Adrenal gland (tissue), 12 donors: Measurements from ENCODE around the gene CREB5. TPM values are rescaled to one million over a fixed set of nuclear protein-coding genes. Genes with fewer than 3 reads are reported as not detected.

Source experiments
- DNase-seq, 7 donors: peaks; one replicate each; pipeline ENCODE4 v3.0.0-alpha.2; 2019 to 2020
- H3K27ac ChIP-seq, 5 donors: fragments of 200-600 bp; sonication (generic) in 4 of 5; 1 replicate in 3 of 5; 2 replicates in 2 of 5; pipeline versions ENCODE4 v1.5.1 to v1.8.0; 2016 to 2020; ENCODE audit warnings: mild to moderate bottlenecking in 1 of 5
- H3K27me3 ChIP-seq: fragments of 200-600 bp; 2 replicates; pipeline ENCODE4 v1.8.0; 2021
- H3K36me3 ChIP-seq, 2 donors: fragments of 200-600 bp; replicated peaks in 1 of 2; 1 replicate in 1 of 2; 2 replicates in 1 of 2; pipeline versions ENCODE4 v1.5.1 to v1.8.0; 2018 to 2022
- H3K4me1 ChIP-seq, 2 donors: fragments of 200-600 bp; replicated peaks in 1 of 2; 1 replicate in 1 of 2; 2 replicates in 1 of 2; pipeline versions ENCODE4 v1.5.1 to v1.8.0; 2018 to 2021
- H3K4me3 ChIP-seq, 4 donors: fragments of 200-600 bp; sonication (generic) in 3 of 4; one replicate each; pipeline ENCODE4 v1.5.1; 2016 to 2018
- H3K9me3 ChIP-seq, 3 donors: fragments of 200-600 bp; sonication (generic) in 1 of 3; replicated peaks in 1 of 3; 1 replicate in 2 of 3; 2 replicates in 1 of 3; pipeline versions ENCODE4 v1.5.1 to v1.8.0; 2016 to 2021
- POLR2A ChIP-seq, 2 donors: fragments of 450-650 bp; IDR thresholded peaks; one replicate each; pipeline ENCODE4 v1.6.1; 2017; ENCODE audit warnings: antibody characterized with exemption in 2 of 2, mild to moderate bottlenecking in 2 of 2, moderate library complexity in 1 of 2
- WGBS, 4 donors: extraction: QIAGEN DNeasy Blood & Tissue Kit in 2 of 4; methylation state at CpG; one replicate each; pipeline versions ENCODE4 v1.1.5 to v1.1.7; 2013 to 2017; 5-methylcytosine and 5-hydroxymethylcytosine counted together
- intact Hi-C, 2 donors: fragments of 100-400 bp; cut with DNase I; formaldehyde crosslinking; loops; one replicate each; pipeline versions ENCODE4 v1.14.1 to v1.15.0; 2022 to 2023
- polyA plus RNA-seq, 3 donors: library from polyadenylated mRNA; stranded (reverse); fragments of 200-250 nt in 2 of 3; fragments of 350-450 nt in 1 of 3; fragmentation: Illumina TruSeq in 1 of 3; extraction: RNeasy Lipid Tissue Mini Kit (QIAGEN cat#74804) in 1 of 3; gene quantifications; one replicate each; pipeline ENCODE4 v1.2.3, GENCODE V29; 2013 to 2014
- total RNA-seq, 9 donors: library from RNA; depleted of rRNA in 4 of 9; stranded (reverse); fragments of >200 nt in 4 of 9; fragments of 120-200 nt in 1 of 9; fragmentation: NEBNext Ultra II Directional in 1 of 9; extraction: Animal tissue kit (Norgen Biotek cat#: 25700) in 1 of 9; gene quantifications; one replicate each; pipeline versions ENCODE4 v1.1.0 to v1.2.4, GENCODE V29; 2013 to 2023
- TF ChIP-seq, protein P1 (sequence below), 6 experiments: fragments of 450-650 bp in 4 of 6; fragments of 200-600 bp in 2 of 6; sonication (generic) in 1 of 6; IDR thresholded peaks; 1 replicate in 5 of 6; 2 replicates in 1 of 6; pipeline versions ENCODE4 v1.5.1 to v1.8.0; 2016 to 2021; ENCODE audit warnings: antibody characterized with exemption in 6 of 6, mild to moderate bottlenecking in 2 of 6, moderate library complexity in 1 of 6
- donor health status: healthy with polysubstance abuse.
- donor health status: Bipolar disorder and iron deficiency.
- donor health status: DM: yes; HTN: yes; CAD: no.
- donor health status: DM: no; HTN: no; CAD: no.
- donor health status: DM: no; HTN: no; CAD: no.
- donor health status: DM: yes; HTN: yes; CAD: no.

Gene CREB5
- total and polyA plus RNA-seq, 12 donors, result 0.69 to 5.4 (median 1.3) TPM

DNA sequence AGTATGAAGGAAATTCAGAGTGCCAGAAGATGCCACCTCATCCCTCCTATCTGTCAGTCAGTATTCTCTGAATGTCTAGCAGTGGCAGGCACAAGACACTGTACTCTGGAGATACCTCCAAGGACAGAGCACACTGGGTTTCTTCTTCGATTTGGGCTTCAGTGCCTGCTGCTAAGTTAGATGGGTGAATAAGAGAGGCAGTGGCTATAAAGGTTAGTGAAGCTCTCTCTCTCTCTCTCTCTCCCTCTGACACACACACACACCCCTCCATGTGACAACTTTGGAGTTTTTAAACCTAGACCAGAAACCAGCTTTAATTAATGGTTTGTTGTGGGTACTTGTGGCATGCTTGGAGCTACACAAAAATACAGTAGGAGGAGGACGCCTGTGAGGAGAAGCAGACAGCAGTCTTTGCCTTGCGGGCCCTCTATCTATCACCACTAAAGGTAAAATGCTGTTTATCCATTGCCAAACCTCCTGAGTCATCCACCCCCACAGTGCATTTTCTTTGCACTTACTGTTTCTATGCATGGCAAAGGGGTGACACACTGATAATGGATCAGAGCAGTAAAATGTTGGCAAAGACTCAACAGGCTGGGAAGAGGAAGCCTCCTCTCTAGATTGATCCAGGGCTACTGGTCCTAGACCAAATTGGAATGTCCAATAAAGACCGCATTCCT lies 443.4 kb downstream of the CREB5 start:
- DNase-seq, result no peak
- 81 to 87% (median 84%) methylated on average over 4 of the region's 4 CpGs for WGBS, 4 donors

DNA sequence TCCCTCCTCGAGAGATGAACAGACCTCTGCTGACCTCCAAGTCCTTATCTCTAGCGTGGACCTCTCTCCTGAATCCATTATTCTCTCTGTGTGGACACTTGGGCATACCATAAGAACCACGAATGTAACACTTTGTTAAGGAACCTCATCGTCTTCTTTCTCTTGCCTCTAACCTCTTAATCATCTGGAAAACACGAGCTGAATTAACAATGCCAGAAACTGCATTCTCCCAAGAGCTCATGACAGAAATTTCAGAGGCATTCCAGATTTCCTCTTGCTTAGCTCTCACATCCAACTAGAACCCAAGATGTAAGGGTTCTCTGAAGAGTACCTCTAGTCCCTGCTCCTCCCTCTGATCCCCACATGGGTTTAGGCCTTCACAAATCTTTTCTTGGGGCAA lies 444.3 kb downstream of the CREB5 start:
- intact Hi-C loops, result no loop called here
- no peak for DNase-seq
- no peaks in the 10 kb centered on the region for H3K36me3 ChIP-seq
- WGBS, 4 donors, result 55 to 67% (median 63%) methylated on average over 5 of the region's 5 CpGs
- TF ChIP-seq POLR2A (IDR thresholded peaks at IDR 0.05), result no peak
- TF ChIP-seq, protein P1, sequence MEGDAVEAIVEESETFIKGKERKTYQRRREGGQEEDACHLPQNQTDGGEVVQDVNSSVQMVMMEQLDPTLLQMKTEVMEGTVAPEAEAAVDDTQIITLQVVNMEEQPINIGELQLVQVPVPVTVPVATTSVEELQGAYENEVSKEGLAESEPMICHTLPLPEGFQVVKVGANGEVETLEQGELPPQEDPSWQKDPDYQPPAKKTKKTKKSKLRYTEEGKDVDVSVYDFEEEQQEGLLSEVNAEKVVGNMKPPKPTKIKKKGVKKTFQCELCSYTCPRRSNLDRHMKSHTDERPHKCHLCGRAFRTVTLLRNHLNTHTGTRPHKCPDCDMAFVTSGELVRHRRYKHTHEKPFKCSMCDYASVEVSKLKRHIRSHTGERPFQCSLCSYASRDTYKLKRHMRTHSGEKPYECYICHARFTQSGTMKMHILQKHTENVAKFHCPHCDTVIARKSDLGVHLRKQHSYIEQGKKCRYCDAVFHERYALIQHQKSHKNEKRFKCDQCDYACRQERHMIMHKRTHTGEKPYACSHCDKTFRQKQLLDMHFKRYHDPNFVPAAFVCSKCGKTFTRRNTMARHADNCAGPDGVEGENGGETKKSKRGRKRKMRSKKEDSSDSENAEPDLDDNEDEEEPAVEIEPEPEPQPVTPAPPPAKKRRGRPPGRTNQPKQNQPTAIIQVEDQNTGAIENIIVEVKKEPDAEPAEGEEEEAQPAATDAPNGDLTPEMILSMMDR (IDR thresholded peaks at IDR 0.05), result no peak
- no peak overlapping the region for H3K27ac ChIP-seq
- H3K27me3 ChIP-seq, result peaks cover 41% of the 10 kb centered on the region
- H3K4me1 ChIP-seq, result peaks cover 5 to 11% of the 10 kb centered on the region in 2 donors
- no peak overlapping the region for H3K4me3 ChIP-seq
- no peaks in the 10 kb centered on the region for H3K9me3 ChIP-seq

More for the DNA sequence above, 443.4 kb downstream of the CREB5 start:
- Histone ChIP-seq H3K27me3 (peaks cover 38% of the 10 kb centered on the region), H3K4me1 (peaks cover 5 to 11% of the 10 kb centered on the region in 2 donors), H3K36me3 (no peaks in the 10 kb centered on the region), H3K9me3 (no peaks in the 10 kb centered on the region), H3K4me3 (no peak overlapping the region), H3K27ac (no peak overlapping the region)
- no peak for TF ChIP-seq POLR2A (IDR thresholded peaks at IDR 0.05)
- TF ChIP-seq, protein P1 (IDR thresholded peaks at IDR 0.05), result no peak
- intact Hi-C loops, result no loop called here

DNA sequence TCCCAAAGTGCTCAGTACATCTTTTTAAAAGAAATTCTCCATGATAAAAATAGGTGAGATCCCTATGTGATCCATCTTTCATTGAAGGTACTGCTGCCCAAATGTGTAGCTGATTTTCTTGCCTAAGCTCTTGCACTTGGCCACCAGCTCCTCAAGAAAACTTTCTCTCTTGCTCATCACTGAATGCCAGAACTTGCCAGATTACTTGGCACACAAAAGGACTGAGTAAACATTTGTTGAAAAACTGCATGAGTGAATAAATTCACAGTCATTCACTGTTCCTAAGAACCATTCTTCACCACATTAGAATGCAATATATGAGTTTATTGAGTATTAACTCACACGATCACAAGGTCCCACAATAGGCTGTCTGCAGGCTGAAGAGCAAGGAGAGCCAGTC lies 445.9 kb downstream of the CREB5 start:
- H3K9me3 ChIP-seq, result no peaks in the 10 kb centered on the region
- DNase-seq, result no peak
- peaks cover 28% of the 10 kb centered on the region for H3K27me3 ChIP-seq
- H3K36me3 ChIP-seq, result no peaks in the 10 kb centered on the region
- TF ChIP-seq, protein P1 (IDR thresholded peaks at IDR 0.05), result no peak
- no peak for TF ChIP-seq POLR2A (IDR thresholded peaks at IDR 0.05)
- WGBS, 4 donors, result 65 to 92% (median 71%) methylated on average over 1 of the region's 1 CpG
- H3K4me1 ChIP-seq, result peaks cover 5 to 11% of the 10 kb centered on the region in 2 donors
- H3K4me3 ChIP-seq, result no peak overlapping the region
- intact Hi-C loops, result no loop called here
- no peak overlapping the region for H3K27ac ChIP-seq

DNA sequence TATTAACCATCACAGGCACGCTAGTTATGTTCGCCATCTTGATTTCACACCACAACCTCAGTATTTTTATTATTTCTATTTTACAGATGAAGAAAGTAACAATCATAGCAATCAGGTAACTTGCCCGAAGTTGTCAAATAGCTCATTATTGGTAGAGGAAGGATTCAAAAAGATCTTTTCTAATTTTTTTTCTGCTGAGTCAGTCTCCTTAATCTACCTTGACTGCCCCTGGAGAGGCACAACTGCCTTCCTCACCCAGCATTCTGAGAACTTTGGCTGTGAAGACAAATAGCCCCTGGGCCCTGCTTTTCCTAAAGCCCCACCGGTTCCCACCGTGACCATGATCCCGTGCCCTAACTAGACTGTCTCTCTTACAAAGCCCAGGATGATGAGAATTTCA lies 446.6 kb downstream of the CREB5 start:
- no peaks in the 10 kb centered on the region for H3K36me3 ChIP-seq

More for the DNA sequence above, 446.6 kb downstream of the CREB5 start:
- Histone ChIP-seq H3K27me3 (peaks cover 22% of the 10 kb centered on the region), H3K4me3 (no peak overlapping the region), H3K27ac (no peak overlapping the region), H3K9me3 (no peaks in the 10 kb centered on the region), H3K4me1 (peaks cover 1 to 6% of the 10 kb centered on the region in 2 donors)
- DNase-seq, result no peak
- intact Hi-C loops, result no loop called here
- WGBS, 4 donors, result 70 to 83% (median 74%) methylated on average over 6 of the region's 6 CpGs
- TF ChIP-seq POLR2A (IDR thresholded peaks at IDR 0.05), result no peak
- TF ChIP-seq, protein P1 (IDR thresholded peaks at IDR 0.05), result no peak
